ENCODE data around the gene PHF21B.
A peak's percentile ranks its signal among the peaks of the same experiment; 100 is the strongest.
"Not testable (repeated sequence)": the region's sequence is repeated elsewhere in the genome, so short reads cannot be mapped to it uniquely, and the experiment has no call there.

Gene PHF21B

DNA sequence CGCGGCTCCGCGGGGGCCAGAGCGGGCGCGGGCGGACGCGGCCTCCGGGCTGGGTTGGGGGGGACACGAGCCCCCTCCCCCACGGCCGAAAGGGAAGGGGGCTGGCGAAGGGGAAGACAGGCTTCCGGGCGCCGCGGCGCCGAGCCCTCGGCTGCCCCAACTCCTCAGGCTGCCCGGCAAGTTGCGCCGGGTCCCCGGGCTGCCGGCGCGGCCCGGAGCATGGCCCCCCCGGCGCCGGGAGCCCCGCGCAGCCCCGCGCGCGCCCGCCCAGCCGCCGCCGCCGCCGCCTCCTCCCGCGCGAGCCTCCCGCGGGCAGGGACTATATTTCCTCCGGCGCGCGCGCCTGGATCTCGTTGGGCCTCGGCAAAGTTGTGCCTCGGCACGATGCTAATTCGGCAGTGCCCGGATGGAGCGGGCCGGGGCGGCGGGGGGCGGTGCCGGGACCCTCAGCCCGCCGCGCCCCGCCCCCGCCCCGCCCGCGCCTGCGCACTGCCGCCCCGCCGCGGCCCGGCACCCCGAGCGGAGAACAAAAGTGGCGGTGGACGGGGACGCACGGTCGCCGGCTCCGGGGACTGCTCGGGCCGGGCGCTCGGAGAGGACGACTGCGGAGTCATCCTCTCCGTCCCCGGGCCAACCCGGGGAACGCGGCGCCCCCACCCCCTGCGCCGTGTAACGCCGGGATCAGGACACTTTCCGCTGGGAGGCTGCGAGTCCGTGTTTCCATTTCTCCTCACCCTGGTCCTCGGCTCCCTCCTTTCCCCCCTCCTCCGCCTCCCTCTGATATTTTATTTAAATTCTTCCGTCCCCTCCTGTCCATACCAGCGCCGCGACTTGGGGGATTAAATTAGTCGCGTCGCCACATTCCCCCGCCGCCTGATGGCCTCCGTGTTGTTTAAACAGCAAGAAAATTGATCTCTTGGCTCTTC, at the start of gene PHF21B:
TSS of gene PHF21B (minus strand) at position 400 of the 926 bp plus-strand sequence. CDS start 456 bp downstream, outside the sequence.
- Mint-ChIP-seq H3K27ac (no peak within 1 kb of the TSS), H3K36me3 (no peaks in the 10 kb centered on the region), H3K9me3 (no peaks in the 10 kb centered on the region), H3K27me3 (peaks cover 68% of the 10 kb centered on the region), H3K4me3 (peak within 1 kb of the TSS; percentile 85), H3K4me1 (peaks cover 18% of the 10 kb centered on the region)
- no peak for ATAC-seq

DNA sequence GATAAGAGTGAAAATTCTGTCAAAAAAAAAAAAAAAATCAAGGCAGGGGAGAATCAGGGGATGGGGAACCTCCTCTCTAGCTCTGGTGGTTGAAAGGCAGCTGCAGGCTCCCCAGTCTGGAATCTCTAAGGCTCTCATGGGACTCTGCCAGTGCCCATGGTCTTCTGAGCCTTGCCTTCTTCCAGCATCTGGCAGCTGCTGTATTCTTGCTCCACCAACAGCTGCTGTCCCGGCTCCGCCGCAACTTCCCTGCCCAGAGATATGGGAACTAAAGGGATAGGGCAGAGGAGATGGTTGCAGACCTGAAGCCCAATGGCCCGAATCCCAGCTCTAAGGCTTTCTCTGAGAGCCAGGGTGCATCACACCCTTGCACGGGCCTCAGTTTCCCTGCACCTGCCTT, 49.5 kb upstream of the PHF21B start:
- Mint-ChIP-seq H3K4me3 (no peak overlapping the region), H3K4me1 (peaks cover 3% of the 10 kb centered on the region), H3K36me3 (no peaks in the 10 kb centered on the region), H3K27me3 (peaks cover 29% of the 10 kb centered on the region), H3K9me3 (no peaks in the 10 kb centered on the region), H3K27ac (no peak overlapping the region)
- no peak for ATAC-seq

DNA sequence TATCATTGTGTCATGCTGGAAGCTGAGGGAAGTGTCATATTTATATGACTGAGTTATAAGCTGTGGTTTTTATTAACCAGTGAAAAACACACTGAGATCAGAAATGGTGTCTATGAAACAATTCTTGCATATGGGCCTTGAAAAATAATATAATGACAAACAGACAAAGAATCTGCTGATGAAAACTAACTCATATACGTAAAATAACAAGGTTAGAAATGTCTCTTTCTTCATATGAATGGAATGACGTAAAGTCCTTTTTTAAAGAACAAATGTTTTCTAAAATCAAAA, 48.8 kb upstream of the PHF21B start:
- H3K9me3 Mint-ChIP-seq: no peaks in the 10 kb centered on the region
- peaks cover 23% of the 10 kb centered on the region for H3K27me3 Mint-ChIP-seq
- no peak for ATAC-seq
- H3K27ac Mint-ChIP-seq: no peak overlapping the region
- no peaks in the 10 kb centered on the region for H3K4me1 Mint-ChIP-seq
- H3K36me3 Mint-ChIP-seq: no peaks in the 10 kb centered on the region
- H3K4me3 Mint-ChIP-seq: no peak overlapping the region

GRCh38 chr22:45055936-45056335, 46.1 kb upstream of the PHF21B start:
- H3K36me3 Mint-ChIP-seq: no peaks in the 10 kb centered on the region
- no peak overlapping the region for H3K27ac Mint-ChIP-seq
- peaks cover 38% of the 10 kb centered on the region for H3K27me3 Mint-ChIP-seq
- no peaks in the 10 kb centered on the region for H3K4me1 Mint-ChIP-seq
- no peaks in the 10 kb centered on the region for H3K9me3 Mint-ChIP-seq
- ATAC-seq: no peak
- H3K4me3 Mint-ChIP-seq: no peak overlapping the region

DNA sequence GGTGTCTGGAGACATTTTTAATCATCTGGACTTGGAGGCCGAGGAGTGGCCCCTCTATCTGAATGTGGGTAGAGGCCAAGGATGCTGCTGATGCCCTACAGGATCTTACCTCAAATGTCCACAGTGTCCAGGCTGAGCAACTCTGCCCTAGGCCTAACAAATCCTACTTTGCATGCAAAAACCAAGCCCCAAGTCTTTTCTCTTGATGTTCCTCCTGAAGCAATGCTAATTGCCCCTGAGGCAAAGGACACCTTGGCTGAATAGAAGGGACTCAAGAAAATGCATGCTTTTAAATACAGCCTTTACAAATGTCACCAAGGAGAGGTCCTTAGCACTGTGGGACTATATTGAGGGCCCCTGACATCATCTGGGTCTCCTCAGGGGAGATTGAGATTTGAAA, 43.8 kb upstream of the PHF21B start:
- no peak for ATAC-seq
- Mint-ChIP-seq H3K4me3 (no peak overlapping the region), H3K9me3 (no peaks in the 10 kb centered on the region), H3K27me3 (peaks cover 52% of the 10 kb centered on the region), H3K4me1 (no peaks in the 10 kb centered on the region), H3K36me3 (no peaks in the 10 kb centered on the region), H3K27ac (no peak overlapping the region)

GRCh38 chr22:45053094-45053493, 43.3 kb upstream of the PHF21B start:
- Mint-ChIP-seq H3K27me3 (peaks cover 56% of the 10 kb centered on the region), H3K27ac (no peak overlapping the region), H3K4me3 (no peak overlapping the region), H3K36me3 (no peaks in the 10 kb centered on the region), H3K9me3 (no peaks in the 10 kb centered on the region), H3K4me1 (no peaks in the 10 kb centered on the region)
- no peak for ATAC-seq

GRCh38 chr22:45052665-45053064, 42.9 kb upstream of the PHF21B start:
- H3K4me3 Mint-ChIP-seq, H3K36me3 Mint-ChIP-seq, H3K9me3 Mint-ChIP-seq, ATAC-seq, H3K4me1 Mint-ChIP-seq, H3K27ac Mint-ChIP-seq: not testable (repeated sequence)
- H3K27me3 Mint-ChIP-seq: peaks cover 57% of the 10 kb centered on the region

DNA sequence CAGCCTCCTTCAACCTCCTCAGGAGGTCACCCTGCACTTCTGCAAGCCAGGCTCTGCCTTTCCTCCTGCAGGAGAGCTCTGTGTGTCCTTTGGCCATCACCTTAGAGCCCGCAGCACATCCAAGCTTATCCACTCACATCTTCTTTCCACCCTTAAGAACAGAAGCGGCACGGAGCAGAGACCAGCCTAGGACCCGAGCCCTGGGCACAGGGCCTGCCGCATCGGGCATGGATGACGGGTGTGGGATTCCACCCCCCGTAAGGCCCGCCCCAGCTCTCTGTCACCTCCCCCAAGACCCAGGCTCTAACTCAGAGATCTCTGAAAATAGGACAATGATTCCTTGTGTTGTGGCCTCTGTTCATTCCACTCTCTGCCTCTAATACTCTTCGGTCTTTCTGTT, 42.1 kb upstream of the PHF21B start:
- Mint-ChIP-seq H3K27ac (no peak overlapping the region), H3K9me3 (peaks cover 6% of the 10 kb centered on the region), H3K27me3 (peaks cover 65% of the 10 kb centered on the region), H3K4me1 (no peaks in the 10 kb centered on the region), H3K4me3 (no peak overlapping the region), H3K36me3 (no peaks in the 10 kb centered on the region)
- ATAC-seq: peak; percentile 44

GRCh38 chr22:45051419-45051818, 41.6 kb upstream of the PHF21B start:
- Mint-ChIP-seq H3K36me3 (no peaks in the 10 kb centered on the region), H3K4me3 (no peak overlapping the region), H3K27me3 (peaks cover 67% of the 10 kb centered on the region), H3K9me3 (peaks cover 8% of the 10 kb centered on the region), H3K27ac (no peak overlapping the region), H3K4me1 (no peaks in the 10 kb centered on the region)
- ATAC-seq: no peak

DNA sequence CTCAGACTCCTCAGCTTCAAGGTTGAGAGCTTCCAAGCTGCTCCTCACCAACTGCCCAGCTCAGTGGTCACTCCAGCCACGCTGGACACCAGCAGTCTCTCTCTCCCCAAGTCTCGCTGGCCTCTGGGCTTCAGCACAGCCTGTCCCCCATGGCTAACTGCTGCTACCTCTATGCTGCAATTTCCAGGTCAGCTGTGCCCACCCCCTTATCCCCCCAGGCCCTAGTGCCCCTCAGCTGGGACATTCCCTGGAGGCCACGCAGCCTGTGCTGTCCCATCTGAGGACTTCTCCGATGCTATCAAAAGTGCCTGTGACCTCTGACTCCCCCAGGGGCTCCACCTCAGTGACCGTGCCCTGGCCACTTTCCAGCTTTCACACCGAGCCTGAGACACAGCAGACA, 37.5 kb upstream of the PHF21B start:
- ATAC-seq: no peak
- H3K27ac Mint-ChIP-seq: no peak overlapping the region
- peaks cover 67% of the 10 kb centered on the region for H3K27me3 Mint-ChIP-seq
- H3K9me3 Mint-ChIP-seq: peaks cover 12% of the 10 kb centered on the region
- no peaks in the 10 kb centered on the region for H3K36me3 Mint-ChIP-seq
- H3K4me1 Mint-ChIP-seq: no peaks in the 10 kb centered on the region
- no peak overlapping the region for H3K4me3 Mint-ChIP-seq

- Mint-ChIP-seq H3K27me3 (peaks cover 61% of the 10 kb centered on the region), H3K36me3 (no peaks in the 10 kb centered on the region), H3K4me1 (no peaks in the 10 kb centered on the region), H3K27ac (no peak overlapping the region), H3K9me3 (peaks cover 12% of the 10 kb centered on the region), H3K4me3 (no peak overlapping the region)
- no peak for ATAC-seq
Measured at GRCh38 chr22:45045208-45045607, 35.4 kb upstream of the PHF21B start.

- Mint-ChIP-seq H3K9me3 (peaks cover 11% of the 10 kb centered on the region), H3K4me1 (no peaks in the 10 kb centered on the region), H3K4me3 (no peak overlapping the region), H3K27ac (no peak overlapping the region), H3K27me3 (peaks cover 50% of the 10 kb centered on the region), H3K36me3 (no peaks in the 10 kb centered on the region)
- no peak for ATAC-seq
Measured at GRCh38 chr22:45042263-45042662, 32.5 kb upstream of the PHF21B start.

GRCh38 chr22:45039133-45039532, 29.3 kb upstream of the PHF21B start:
- no peak overlapping the region for H3K4me3 Mint-ChIP-seq
- H3K4me1 Mint-ChIP-seq: no peaks in the 10 kb centered on the region
- no peak for ATAC-seq
- peaks cover 6% of the 10 kb centered on the region for H3K9me3 Mint-ChIP-seq
- peaks cover 51% of the 10 kb centered on the region for H3K27me3 Mint-ChIP-seq
- H3K27ac Mint-ChIP-seq: no peak overlapping the region
- no peaks in the 10 kb centered on the region for H3K36me3 Mint-ChIP-seq

- Mint-ChIP-seq H3K36me3 (no peaks in the 10 kb centered on the region), H3K9me3 (peaks cover 3% of the 10 kb centered on the region), H3K27me3 (peaks cover 29% of the 10 kb centered on the region), H3K4me1 (no peaks in the 10 kb centered on the region), H3K4me3 (no peak overlapping the region), H3K27ac (no peak overlapping the region)
- ATAC-seq: no peak
Measured at GRCh38 chr22:45036154-45036553, 26.3 kb upstream of the PHF21B start.

GRCh38 chr22:45034821-45035220, 25.0 kb upstream of the PHF21B start:
- ATAC-seq: no peak
- Mint-ChIP-seq H3K4me3 (no peak overlapping the region), H3K9me3 (peaks cover 3% of the 10 kb centered on the region), H3K27ac (no peak overlapping the region), H3K27me3 (peaks cover 18% of the 10 kb centered on the region), H3K36me3 (no peaks in the 10 kb centered on the region), H3K4me1 (no peaks in the 10 kb centered on the region)

DNA sequence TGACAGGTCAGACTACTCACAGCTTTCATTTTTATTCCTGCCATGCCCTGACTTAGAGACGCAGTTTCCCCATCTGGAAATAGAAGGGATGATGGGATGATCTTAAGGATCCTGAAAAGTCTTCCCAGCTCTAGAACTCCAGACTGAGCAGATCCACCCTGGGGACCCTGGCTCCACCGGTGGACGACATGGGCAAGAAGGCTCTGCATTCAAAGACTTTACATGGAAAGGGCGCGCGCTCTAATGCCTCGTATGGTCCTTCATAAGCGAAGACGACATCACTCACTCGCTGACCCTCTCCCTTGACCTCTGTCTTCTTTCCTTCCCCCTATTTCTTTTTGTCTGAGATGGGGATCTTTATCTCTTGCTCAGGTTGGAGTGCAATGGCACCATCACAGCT, 24.4 kb upstream of the PHF21B start:
- Mint-ChIP-seq H3K27ac (no peak overlapping the region), H3K36me3 (no peaks in the 10 kb centered on the region), H3K4me1 (no peaks in the 10 kb centered on the region), H3K27me3 (peaks cover 17% of the 10 kb centered on the region), H3K4me3 (no peak overlapping the region), H3K9me3 (peaks cover 3% of the 10 kb centered on the region)
- ATAC-seq: no peak
